GM21576 (cell line): Measurements from ENCODE around the gene ERVMER34-1.

Experiments
- ATAC-seq: cut with Tn5 transposase; IDR thresholded peaks from one replicate; pipeline ENCODE4 v1.9.1; 2021; ENCODE audit warnings: mild to moderate bottlenecking, moderate library complexity; ENCODE audit not compliant: unreplicated experiment

The ERVMER34-1 gene

DNA sequence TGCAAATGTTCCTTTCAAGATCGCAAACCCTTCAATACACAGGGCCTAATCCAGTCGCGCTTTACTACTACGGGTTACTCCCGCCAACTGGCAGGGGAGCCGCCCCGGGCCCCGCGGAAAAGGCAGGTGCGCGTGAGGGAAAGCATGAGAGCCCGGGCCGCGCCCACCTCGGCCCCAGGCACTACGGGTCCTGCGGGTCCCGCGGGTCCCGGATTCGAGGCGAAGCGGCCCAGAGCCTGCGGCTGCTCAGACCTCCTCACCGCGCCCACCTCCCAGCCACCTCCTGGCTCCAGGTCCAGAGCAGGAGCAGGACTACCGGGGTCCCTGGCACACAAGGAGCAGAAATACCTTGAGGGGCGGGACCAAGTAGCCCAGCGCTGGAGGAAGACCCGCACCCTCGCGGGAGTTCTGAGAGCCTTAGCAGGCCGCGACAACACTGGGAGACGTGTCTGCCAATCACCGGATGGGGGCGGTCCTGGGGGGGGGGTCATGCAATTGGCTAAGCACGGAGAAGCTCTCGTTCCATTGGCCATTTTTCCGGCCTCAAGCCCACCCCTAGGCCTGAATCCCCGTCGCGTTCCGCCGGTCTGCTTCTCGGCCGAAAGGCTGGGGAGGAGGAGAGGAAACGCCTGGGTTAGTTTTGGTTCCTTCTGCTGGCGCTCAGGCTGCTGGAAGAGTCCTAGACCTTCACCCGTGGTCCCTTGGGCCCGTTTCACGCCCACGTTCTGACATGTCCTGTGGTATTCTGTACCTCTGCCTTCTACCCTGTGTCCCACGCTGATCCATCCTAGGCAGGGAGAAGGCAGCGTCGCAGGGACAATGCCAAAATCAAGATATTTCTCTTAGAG, 29.0 kb downstream of the ERVMER34-1 start:
- peak; percentile 96 for ATAC-seq

DNA sequence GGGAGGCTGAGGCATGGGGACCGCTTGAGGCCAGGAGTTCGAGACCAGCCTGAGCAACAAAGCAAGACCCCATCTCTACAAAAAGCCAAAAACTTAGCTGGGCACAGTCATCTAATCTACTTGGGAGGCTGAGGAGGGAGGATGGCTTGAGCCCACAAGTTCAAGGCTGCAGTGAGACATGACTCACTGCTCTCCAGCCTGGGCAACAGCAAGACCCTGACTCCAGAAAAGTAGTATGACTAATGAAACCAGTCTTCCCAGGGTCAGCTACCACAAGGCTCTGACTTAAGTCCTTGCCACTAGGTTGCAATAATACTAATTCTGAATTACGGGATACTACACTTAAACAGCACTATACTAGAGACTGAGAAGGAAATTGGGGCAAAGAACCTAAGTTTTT, 33.1 kb downstream of the ERVMER34-1 start:
- no peak for ATAC-seq

DNA sequence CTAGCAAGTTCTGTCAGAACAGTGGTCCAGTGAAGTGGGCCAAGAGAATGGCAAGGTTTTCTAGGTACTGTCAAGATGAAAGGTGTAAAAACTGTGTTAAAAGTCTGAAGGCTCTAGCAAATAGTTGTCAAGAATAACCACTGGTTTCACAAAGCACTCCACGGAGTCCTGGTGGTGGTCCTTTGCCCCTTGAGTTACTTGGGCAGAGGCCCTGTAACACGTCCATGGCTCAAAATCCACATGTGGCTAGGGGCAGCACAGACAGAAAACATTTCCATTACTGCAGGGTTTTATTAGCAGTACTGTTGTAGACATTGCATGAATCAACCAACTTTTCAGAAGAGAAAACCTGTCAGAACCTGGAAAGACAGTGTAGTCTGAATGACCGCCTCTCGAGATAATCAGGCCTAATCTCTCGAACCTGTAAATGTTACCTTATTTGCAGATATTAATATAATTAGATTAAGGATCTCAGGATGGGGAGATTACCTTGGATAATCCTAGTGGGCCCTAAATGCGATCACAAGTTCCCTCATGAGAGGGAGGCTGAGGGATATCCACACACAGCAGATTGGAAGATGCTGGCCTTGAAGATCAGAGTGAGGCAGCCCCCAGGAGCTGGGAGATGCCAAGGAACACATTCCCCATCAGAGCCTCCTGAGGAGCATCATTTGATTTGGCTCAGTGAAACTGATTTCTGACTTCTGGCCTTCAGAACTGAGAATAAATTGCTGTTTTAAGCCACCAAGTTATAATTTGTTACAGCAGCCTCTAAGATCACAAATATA, 34.7 kb downstream of the ERVMER34-1 start:
- no peak for ATAC-seq

DNA sequence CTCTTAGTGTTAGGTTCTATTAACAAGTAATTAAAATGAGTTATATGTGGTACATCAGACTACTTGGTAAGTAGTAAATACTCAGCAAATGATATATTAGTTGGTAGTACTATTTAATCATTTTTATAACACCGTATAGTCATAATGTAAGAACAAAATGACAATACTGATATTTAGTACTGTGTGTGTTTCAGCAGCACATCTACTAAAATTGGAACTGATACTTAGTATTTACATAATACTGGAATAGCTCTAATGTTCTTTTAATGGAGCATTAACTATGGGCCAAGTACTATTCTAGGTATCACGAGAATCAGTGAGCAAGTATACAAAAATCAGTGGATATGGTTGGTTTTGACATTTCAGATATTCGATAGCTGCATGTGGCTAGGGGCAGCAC, 35.3 kb downstream of the ERVMER34-1 start:
- no peak for ATAC-seq

DNA sequence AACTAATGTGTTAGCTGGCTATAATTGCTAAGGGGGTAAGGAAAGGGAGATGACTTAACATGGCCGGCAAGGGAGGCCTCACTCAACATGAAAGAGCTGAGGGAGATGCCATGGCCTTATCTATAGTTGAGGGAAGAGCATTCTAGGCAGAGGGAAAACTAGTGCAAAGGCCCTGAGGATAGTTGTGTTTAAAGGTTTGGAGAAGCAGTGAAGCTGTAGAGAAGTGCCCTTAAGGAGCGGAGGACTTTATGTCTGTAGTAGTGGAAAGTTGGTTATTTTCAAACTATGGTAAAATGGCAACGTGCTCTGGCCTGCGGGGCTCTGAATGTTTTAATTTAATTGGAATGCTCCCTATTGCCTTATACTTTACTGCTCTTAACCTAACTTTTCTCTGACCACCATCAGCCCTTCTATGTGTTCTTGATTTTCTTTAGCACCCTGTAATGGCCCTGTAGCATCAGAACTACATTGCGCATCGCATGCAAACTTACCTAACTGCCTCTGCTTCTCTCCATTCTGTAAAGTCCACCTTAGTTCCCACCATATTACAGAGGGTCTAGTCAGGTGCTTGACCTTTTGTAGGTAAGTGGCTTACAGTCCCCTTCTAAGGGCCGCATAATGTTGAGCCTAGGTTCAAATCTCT, 35.8 kb downstream of the ERVMER34-1 start:
- no peak for ATAC-seq

DNA sequence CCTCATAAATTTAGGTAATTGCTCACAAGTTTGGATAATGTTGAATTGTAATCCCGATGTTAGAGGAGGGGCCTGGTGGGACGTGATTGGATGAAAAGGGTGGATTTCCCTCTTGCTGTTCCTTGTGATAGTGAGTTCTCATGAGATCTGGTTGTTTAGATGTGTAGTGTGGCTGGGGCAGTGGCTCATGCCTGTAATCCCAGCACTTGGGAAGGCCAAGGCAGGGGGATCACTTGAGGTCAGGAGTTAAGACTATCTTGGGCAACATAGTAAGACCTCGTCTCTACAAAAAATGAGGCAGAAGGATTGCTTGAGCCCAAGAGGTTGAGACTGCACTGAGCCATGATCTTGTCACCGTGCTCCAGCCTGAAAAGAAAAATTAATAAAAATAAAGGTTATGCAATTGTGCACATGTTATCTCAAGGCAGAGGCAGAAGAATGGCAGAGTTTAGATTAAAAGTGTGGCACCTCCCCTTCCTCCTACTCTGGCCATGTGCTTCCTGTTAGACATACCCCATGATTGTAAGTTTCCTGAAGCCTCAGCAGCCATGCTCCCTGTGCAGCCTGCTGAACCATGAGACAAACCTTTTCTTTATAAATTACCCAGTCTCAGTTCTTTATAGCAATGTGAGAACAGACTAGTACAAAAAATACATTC, 36.5 kb downstream of the ERVMER34-1 start:
- no peak for ATAC-seq

DNA sequence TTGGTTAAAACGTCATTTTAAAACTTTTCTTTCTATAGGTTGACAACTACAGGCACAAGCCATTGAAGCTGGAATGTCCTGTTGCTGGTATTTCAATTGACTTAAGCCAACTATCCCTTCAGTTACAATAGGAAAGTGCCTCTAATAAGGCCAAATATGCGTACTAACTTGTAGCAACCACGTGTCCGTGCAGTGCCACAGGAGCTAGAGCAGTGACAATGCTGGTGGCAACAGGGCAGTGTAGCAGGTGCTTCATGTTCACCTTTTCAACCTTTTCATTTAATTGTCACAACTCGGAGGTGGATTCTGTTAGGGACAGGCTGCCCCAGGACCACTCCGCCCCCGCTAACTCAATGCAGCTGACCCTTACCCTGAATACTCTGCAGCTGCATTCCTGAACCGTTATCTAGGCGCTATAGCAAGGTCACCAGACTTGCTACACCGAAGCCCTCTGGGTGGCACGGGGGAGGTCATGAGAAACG, 37.7 kb downstream of the ERVMER34-1 start:
- ATAC-seq: no peak

DNA sequence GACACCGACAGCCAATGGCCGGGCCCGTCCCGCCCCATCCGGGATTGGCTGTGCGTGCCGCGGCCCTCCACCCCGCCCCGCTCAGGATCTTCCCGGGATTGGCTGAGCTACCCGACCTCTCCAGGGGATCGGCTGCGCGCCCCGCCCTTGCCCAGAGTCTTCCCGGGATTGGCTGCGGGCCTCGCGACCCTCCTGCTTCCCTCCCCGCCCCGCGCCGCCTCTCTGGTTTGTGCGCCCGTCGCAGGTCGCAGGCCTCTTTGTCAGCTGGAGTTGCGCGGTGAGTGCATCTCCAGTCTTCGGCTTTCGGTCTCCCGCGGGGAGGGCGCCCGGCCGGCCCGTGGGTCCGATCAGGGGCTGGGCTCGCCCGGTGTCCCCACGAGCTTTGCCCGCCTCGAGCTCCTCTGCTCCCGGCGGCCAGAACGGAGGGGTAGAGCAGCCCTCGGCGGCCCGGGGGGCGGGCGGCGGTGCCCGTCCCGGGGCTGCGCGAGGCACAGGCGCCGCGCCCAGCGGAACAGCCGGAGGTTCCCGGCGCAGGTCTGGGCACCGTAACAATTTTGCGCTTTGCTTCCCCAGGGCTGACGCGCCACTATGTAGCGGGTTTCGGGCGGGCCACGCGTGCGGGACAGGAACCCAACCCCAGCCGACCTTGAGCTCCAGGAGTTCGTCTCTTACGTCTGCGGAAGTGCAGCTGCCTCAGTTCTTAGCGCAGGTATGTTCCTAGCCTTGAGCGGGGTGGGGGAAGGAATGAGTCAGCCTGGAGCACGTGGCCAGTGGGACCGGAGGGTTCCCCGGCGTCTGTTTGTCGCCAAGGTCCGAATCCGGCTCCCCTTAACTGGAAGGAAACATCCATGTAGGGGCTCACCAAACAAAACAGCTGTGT, 38.7 kb downstream of the ERVMER34-1 start:
- peak; percentile 87 for ATAC-seq

DNA sequence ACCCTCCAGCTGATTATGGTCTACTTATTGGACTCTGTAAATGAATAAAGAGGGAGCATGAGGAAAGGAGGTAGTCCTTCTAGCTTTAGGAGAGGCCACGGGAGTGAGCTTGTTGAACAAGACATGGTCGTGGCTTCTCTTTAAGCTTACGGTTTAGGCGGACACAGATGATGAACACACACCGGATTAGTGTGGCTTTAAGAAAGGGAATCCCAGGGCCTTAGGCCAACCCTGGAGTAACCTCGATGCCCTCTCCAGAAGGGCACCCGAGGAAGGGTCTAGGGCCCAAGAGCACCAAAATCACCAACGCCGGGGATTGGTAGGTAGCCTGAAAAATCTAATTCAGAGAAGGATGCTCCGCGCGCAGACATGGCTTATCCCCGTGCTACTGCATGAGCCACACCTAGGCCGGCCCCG, 39.4 kb downstream of the ERVMER34-1 start:
- ATAC-seq: peak; percentile 2

DNA sequence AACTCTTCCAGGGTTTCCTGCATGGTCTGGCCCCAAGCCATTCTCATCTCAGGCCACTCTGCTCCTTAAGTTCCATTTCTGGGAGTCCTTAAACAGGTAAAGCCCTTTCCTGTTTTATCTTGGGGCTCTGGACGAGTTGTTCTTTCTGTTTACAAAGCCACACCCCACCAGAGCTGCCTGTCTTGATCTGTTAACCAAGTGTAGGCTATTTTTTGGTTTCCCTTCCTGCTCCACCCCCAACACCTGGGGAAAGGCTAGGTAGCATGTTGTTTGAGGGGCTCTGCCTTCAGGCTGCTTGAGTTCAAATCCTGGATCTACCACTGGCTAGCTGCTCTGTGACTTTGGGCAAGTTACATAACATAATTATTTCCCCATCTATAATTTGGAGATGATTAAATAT, 40.0 kb downstream of the ERVMER34-1 start:
- no peak for ATAC-seq

DNA sequence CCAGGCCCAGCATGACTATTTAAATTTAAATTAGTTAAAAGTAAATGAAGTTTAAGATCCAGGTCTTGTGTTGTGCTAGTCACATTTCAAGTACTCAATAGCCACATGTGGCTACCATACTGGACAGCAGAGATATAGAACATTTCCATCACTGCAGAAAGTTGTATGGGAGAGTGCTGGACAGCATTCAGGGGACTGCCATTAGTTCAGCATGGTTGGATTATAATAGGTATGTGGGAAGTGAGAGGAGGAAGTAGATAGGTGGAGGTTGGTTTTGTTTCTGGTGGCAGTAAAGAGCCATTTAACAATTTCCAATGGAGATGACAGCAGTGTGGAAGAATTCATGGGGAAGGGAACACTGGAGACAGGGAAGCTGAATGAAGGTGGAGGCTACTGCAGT, 42.1 kb downstream of the ERVMER34-1 start:
- ATAC-seq: no peak

DNA sequence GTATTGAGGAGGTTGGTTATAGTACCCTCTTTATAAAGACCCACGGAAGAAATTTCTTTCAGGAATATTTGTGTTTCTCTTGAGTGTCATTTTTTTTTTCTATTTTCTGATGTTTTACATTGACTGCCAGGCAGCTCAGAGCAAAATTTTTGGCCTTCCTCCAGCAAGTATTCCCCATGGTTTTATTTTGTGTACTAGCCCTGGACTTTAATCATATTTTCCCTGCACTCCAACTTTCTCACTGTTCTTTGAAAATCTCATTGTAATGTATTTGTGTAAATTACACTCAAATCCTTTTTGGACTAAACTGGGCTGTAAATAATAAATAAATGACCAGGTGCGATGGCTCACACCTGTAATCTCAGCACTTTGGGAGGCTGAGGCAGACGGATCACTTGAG, 46.6 kb downstream of the ERVMER34-1 start:
- ATAC-seq: no peak

DNA sequence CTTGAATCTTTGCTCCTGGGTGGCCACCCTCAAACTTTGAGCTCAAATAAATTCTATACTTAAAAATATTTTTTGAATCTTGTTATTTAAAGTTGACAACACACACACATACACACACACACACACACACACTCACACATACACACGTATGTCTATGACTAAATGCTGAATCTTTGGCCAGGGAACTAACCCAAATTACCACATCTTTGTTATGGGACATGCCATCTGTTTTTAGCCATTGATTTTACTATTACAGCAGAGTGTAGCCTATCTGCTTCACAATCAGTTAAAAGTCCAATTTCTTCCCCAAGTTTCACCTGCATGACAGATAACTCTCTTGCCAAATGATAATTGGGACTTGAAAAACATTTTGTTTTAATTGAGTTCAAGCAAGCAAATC, 47.1 kb downstream of the ERVMER34-1 start:
- no peak for ATAC-seq

DNA sequence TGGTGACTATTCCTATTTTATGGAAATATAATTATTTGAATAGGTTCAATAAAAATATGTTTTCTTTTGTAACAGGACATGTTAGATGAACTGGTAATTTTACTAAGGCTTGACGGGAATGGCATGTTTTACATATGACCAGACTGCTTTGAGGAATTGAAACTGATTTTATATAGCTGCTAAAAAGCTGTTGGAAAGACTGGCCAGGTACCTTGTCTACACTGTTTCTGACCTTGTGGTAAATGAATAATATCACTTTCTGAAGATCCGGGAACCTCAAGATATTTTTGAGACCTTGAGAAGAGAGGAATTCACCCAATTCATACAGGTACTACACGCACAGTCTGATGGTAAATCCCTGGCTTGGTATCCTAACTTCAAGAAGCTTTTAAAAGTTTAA, 50.0 kb downstream of the ERVMER34-1 start:
- peak; percentile 97 for ATAC-seq

DNA sequence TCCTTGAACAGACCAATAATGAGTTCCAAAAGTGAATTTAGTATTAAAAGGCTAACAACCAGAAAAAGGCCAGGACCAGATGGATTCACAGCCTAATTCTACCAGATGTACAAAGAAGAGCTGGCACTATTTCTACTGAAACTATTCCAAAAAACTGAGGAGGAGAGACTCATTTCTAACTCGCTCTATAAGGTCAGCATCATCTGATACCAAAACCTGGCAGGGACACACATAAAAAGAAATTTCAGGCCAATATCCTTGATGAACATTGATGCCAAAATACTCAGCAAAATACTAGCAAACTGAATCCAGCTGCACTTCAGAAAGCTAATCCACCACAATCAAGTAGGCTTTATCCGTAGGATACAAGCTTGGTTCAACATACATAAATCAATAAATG, 56.3 kb downstream of the ERVMER34-1 start:
- ATAC-seq: no peak

DNA sequence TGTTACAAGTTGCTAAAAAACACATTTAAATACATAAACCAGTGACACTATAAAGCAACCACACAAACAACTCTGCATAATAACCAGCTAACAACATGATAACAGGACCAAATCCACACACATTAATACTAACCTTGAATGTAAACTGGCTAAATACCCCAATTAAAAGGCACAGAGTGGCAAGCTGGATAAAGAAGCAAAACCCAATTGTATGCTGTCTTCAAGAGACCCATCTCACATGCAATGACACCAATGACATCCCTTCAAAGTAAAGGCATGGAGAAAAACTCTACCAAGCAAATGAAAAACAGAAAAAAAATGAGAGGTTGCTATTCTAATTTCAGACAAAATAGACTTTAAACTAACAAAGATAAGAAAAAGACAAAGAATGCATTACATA, 57.7 kb downstream of the ERVMER34-1 start:
- no peak for ATAC-seq
